EL (cell line): ENCODE data around the gene DRD2.
"Not testable (repeated sequence)": the region's sequence is repeated elsewhere in the genome, so short reads cannot be mapped to it uniquely, and the experiment has no call there.

Experiments
- DNase-seq: peaks from one replicate; pipeline ENCODE4 v3.0.0-alpha.2; 2016

DRD2 gene

GRCh38 chr11:113475160-113475761 is at the start of gene DRD2:
Gene DRD2 (minus strand): TSS chr11:113475398. CDS start chr11:113424651, 50,747 bp downstream.
- no peak for DNase-seq

DNA sequence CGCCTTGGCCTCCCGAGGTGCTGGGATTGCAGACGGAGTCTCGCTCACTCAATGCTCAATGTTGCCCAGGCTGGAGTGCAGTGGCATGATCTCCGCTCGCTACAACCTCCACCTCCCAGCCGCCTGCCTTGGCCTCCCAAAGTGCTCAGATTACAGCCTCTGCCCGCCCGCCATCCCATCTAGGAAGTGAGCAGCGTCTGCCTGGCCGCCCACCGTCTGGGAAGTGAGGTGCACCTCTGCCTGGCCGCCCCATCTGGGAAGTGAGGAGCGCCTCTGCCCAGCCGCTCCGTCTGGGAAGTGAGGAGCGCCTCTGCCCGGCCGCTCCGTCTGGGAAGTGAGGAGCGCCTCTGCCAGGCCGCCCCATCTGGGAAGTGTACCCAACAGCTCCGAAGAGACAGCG is 48.7 kb upstream of the DRD2 start:
- not testable (repeated sequence) for DNase-seq

- DNase-seq = peak; percentile 25
These were observed 46.7 kb upstream of the DRD2 start for GRCh38 chr11:113521737-113522517.

GRCh38 chr11:113519989-113520613 is 44.9 kb upstream of the DRD2 start:
- peak; percentile 10 for DNase-seq

GRCh38 chr11:113518716-113519495 is 43.7 kb upstream of the DRD2 start:
- no peak for DNase-seq

GRCh38 chr11:113517361-113517760 is 42.2 kb upstream of the DRD2 start:
- no peak for DNase-seq

GRCh38 chr11:113514856-113515255 is 39.7 kb upstream of the DRD2 start:
- no peak for DNase-seq

DNA sequence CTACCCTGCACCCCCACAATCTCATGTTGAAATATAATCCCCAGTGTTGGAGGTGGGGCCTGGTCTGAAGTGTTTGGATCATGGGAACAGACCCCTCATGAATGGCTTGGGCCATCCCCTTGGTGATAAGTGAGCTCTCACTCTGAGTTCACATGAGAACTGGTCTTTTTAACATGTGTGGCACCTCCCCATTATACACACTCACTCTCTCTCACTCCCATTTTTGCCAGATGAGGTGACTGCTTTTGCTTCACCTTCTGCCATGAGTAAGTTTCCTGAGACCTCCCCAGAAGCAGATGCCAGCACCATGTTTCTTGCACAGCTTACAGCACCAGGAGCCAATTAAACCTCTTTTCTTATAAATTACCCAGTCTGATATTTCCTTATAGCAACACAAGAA is 32.1 kb upstream of the DRD2 start:
- DNase-seq = no peak

DNA sequence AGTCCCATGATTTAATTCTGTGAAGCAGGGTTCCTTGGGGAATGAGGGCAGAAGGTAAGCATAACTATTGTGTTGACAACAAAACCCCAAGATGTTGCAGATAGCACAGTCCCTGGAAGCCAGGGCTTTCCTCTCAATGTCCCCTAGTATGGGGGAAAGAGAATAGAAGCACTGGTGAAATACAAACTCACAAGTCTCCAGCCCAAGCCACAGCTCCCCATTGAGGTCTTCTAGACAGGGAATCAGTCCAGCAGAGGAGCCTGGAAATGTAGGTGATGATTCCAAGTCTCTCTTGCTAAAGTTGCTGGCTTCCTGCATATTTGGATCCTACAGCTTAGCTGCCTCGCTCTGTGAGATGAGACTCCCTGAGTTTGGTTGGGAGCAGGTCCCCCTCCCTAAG is 31.7 kb upstream of the DRD2 start:
- no peak for DNase-seq

DNA sequence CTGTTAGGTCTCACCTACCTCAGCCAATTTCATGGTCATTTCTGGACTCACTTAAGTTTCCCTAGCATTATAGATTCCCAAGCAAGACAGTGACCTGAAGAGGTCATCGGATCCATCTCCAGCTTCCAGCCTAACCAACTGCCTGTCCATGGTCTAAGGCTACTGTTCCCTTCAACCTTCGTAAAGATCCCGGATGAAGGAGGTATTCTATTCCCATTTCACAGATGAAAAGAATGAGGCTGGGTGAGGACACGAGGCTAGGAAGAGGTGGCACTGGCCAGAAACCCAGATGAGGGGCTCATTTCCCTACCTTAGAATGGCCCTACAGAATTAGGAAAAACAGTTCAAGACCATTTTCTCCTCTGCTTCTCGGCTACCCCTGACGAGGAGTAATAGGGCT is 31.3 kb upstream of the DRD2 start:
- no peak for DNase-seq

GRCh38 chr11:113505541-113506375 is 30.6 kb upstream of the DRD2 start:
- peak; percentile 18 for DNase-seq

GRCh38 chr11:113505046-113505445 is 29.8 kb upstream of the DRD2 start:
- no peak for DNase-seq

GRCh38 chr11:113504586-113504985 is 29.4 kb upstream of the DRD2 start:
- no peak for DNase-seq

GRCh38 chr11:113504071-113504470 is 28.9 kb upstream of the DRD2 start:
- DNase-seq = no peak

- DNase-seq = no peak
These were observed 22.1 kb upstream of the DRD2 start for GRCh38 chr11:113497066-113497910.

- DNase-seq = no peak
These were observed 20.9 kb upstream of the DRD2 start for GRCh38 chr11:113496026-113496651.

- DNase-seq = no peak
These were observed 18.8 kb upstream of the DRD2 start for GRCh38 chr11:113494021-113494420.

DNA sequence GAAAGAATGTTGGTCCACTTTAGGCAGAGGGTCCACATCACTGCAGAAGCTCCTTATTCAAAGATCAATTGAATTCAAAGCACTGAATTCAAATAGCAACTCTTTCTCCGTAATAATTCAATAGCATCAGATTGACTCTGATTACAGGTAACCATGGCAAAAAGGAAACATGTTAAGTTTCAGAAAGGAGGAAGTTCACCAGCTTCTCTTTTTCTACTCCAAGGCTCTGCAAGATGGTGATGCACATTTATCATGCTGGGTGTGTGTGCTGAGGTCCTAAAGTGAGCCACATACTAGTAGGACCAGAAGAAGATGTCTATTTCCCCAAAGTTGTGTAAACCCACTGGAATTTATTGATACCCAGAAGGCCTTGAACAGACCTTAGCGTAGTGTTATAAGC is 18.0 kb upstream of the DRD2 start:
- no peak for DNase-seq

GRCh38 chr11:113488931-113489351 is 13.7 kb upstream of the DRD2 start:
- no peak for DNase-seq

DNA sequence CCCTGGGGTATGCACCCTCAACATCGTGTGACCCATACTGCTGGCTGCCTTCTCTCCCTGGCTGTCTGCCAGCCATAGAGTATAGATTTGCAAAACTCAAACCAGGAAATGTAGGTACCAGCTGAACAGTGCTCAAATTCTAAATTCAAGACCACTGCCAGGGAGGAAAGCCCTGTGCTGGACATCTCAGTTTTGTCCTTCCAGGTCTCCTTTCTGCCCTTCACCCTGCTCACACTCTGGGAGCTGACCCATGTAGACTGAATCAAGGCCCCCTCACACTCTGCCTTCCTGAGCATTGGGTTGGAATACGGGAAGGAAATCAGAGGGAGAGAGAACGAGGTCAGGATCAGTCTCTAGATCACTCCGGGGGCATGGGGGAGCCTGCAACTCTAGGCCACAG is 12.4 kb upstream of the DRD2 start:
- DNase-seq = no peak

DNA sequence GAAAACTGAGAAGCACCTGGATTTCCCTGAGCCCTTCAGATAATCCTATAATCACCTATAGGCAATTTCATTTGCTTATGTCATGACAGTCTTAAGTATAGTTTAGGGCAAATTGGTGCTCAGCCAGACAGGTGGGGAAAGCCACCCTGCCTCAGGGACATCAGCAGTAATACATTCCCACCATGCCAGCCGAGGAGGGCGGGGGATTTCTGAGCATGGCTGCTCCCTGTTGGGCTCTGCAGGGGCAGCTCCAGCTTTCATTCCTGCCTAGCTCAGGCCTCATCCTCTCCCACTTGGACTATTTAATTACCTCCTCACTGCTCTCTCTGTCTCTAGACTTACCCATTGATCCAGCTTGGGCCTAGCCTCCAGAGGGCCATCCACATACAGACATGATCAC is 9.0 kb upstream of the DRD2 start:
- no peak for DNase-seq
